GM12878 (cell line): ENCODE data around the gene NDST4. TPM values are rescaled to one million over a fixed set of nuclear protein-coding genes. Genes with fewer than 3 reads are reported as not detected.

Experiments
- ATAC-seq: fragments of 200-7000 bp; cut with Tn5 transposase; 3 replicates; pipeline ENCODE4 v1.9.1; 2020; ENCODE audit warnings: mild to moderate bottlenecking, moderate library complexity
- BruUV-seq: library from RNA; stranded (reverse); fragments of 400-500 nt; replicated peaks from 2 replicates; lab custom pipeline; 2021; lab: Mats Ljungman, UMichigan
- CTCF ChIA-PET: fragments of 300-600 bp; sonication (Branson Sonifier 250); formaldehyde crosslinking; extraction: SDS; loops from one replicate; lab custom pipeline; 2021; ENCODE audit warnings: inconsistent platforms; lab: Yijun Ruan, JAX
- POLR2A ChIA-PET: fragments of 350-600 bp; formaldehyde crosslinking; extraction: SDS; loops from one replicate; lab custom pipeline; 2021; ENCODE audit warnings: inconsistent platforms; lab: Charles Lee
- RAD21 ChIA-PET: fragments of 300-600 bp; sonication (Branson Sonifier 250); formaldehyde crosslinking; loops from one replicate; lab custom pipeline; 2023; ENCODE audit warnings: antibody characterized with exemption; ENCODE audit not compliant: unreplicated experiment; lab: Charles Lee
- SMC1A ChIA-PET: fragments of 300-600 bp; sonication (Branson Sonifier 250); formaldehyde crosslinking; loops from one replicate; lab custom pipeline; 2023; ENCODE audit not compliant: unreplicated experiment, uncharacterized antibody; lab: Charles Lee
- DNase-seq: peaks from one replicate; pipeline ENCODE4 v3.0.0-alpha.2; 2011; ENCODE audit warnings: low read depth, low spot score
- FAIRE-seq: peaks from 3 replicates; lab custom pipeline; 2011; peaks lifted over from hg19 to GRCh38; lab: Jason Lieb, UNC
- H2AFZ ChIP-seq: 2 replicates; pipeline ENCODE4 v1.6.0; 2011; ENCODE audit warnings: low read depth, low read length, control low read depth; ENCODE audit not compliant: control insufficient read depth
- H3K27ac ChIP-seq: 2 replicates; pipeline ENCODE4 v1.5.1; 2011; ENCODE audit warnings: control low read depth; ENCODE audit not compliant: control insufficient read depth, insufficient read depth
- H3K27me3 ChIP-seq, 2 experiments: replicated peaks in 1 of 2; 2 replicates each; pipeline versions ENCODE4 v1.6.0 to v1.6.1; 2011; ENCODE audit warnings: low read length in 1 of 2; ENCODE audit not compliant: control insufficient read depth in 2 of 2, insufficient read depth in 2 of 2
- H3K36me3 ChIP-seq, 2 experiments: 2 replicates each; pipeline ENCODE4 v1.5.1; 2011; ENCODE audit warnings: low read length in 1 of 2; ENCODE audit not compliant: control insufficient read depth in 2 of 2, insufficient read depth in 2 of 2
- H3K4me1 ChIP-seq: 2 replicates; pipeline ENCODE4 v1.6.1; 2011; ENCODE audit warnings: mild to moderate bottlenecking, low read length, moderate library complexity, mixed read lengths; ENCODE audit not compliant: control insufficient read depth, insufficient read depth
- H3K4me2 ChIP-seq: 2 replicates; pipeline ENCODE4 v1.6.0; 2011; ENCODE audit warnings: control low read depth; ENCODE audit not compliant: control insufficient read depth, insufficient read depth
- H3K4me3 ChIP-seq: fragments of 200-600 bp; sonication (generic); 2 replicates; pipeline ENCODE4 v1.5.1; 2016
- H3K79me2 ChIP-seq: 2 replicates; pipeline ENCODE4 v1.6.0; 2011; ENCODE audit warnings: low read length; ENCODE audit not compliant: control insufficient read depth, insufficient read depth
- H3K9ac ChIP-seq: 2 replicates; pipeline ENCODE4 v1.8.0; 2011; ENCODE audit warnings: low read length, control low read depth, mixed read lengths; ENCODE audit not compliant: control insufficient read depth, insufficient read depth
- H3K9me3 ChIP-seq: replicated peaks from 3 replicates; pipeline ENCODE4 v1.5.1; 2011; ENCODE audit warnings: mild to moderate bottlenecking, low read length; ENCODE audit not compliant: control insufficient read depth, insufficient read depth
- H4K20me1 ChIP-seq: 2 replicates; pipeline ENCODE4 v1.6.0; 2011; ENCODE audit not compliant: control insufficient read depth, insufficient read depth
- CEBPZ ChIP-seq: fragments of 150-350 bp; IDR thresholded peaks from 2 replicates; pipeline ENCODE4 v1.6.1; 2016; ENCODE audit warnings: low read depth, low read length
- CHD1 ChIP-seq: IDR thresholded peaks from 2 replicates; pipeline ENCODE4 v1.6.1; 2012; ENCODE audit warnings: low read depth, low read length, improper control_type of control experiment
- ETV6 ChIP-seq, 2 experiments: fragments of 450-650 bp in 1 of 2; IDR thresholded peaks in 1 of 2; conservative IDR thresholded peaks in 1 of 2; 2 replicates each; pipeline ENCODE4 v1.6.1; 2014; ENCODE audit warnings: antibody characterized with exemption in 1 of 2, borderline replicate concordance in 1 of 2, low read depth in 1 of 2, mild to moderate bottlenecking in 1 of 2, moderate library complexity in 1 of 2
- EZH2 ChIP-seq: IDR thresholded peaks from 2 replicates; pipeline ENCODE4 v1.6.1; 2012; ENCODE audit warnings: low read depth, mild to moderate bottlenecking, control low read depth, inconsistent platforms, low read length, borderline replicate concordance; ENCODE audit not compliant: control insufficient read depth
- RBBP5 ChIP-seq: fragments of 200-600 bp; sonication (generic); conservative IDR thresholded peaks from 2 replicates; pipeline ENCODE4 v1.6.1; 2016
- SMAD1 ChIP-seq: fragments of 450-650 bp; IDR thresholded peaks from 2 replicates; pipeline ENCODE4 v1.6.1; 2018; ENCODE audit warnings: mild to moderate bottlenecking, low read depth; ENCODE audit not compliant: partially characterized antibody
- SMC3 ChIP-seq: IDR thresholded peaks from 2 replicates; pipeline ENCODE4 v1.6.1; 2011; ENCODE audit warnings: low read length, improper control_type of control experiment, borderline replicate concordance
- TBL1XR1 ChIP-seq: IDR thresholded peaks from 2 replicates; pipeline ENCODE4 v1.6.1; 2012; ENCODE audit warnings: low read depth, low read length, improper control_type of control experiment
- WGBS: methylation state at CpG from one replicate; pipeline ENCODE4 v1.1.6; 2016; ENCODE audit warnings: low lambda C conversion rate; ENCODE audit not compliant: insufficient replicate concordance, insufficient coverage; ENCODE audit errors: missing lambda C conversion rate; 5-methylcytosine and 5-hydroxymethylcytosine counted together
- in situ Hi-C: fragments of 300-500 bp; cut with MboI; formaldehyde crosslinking; loops from 9 replicates; pipeline ENCODE4 v1.14.3; 2018; ENCODE audit warnings: mixed read lengths
- intact Hi-C: fragments of 100-400 bp; cut with micrococcal nuclease; formaldehyde crosslinking; loops from one replicate; pipeline ENCODE4 v1.14.2; 2022; ENCODE audit not compliant: unreplicated experiment
- polyA plus RNA-seq, 11 experiments: library from polyadenylated mRNA; depleted of rRNA in 4 of 11; unstranded in 6 of 11; stranded (reverse) in 5 of 11; fragments of >200 nt; fragmentation: Nextera tagmentation in 4 of 11; fragmentation: Illumina TruSeq in 1 of 11; extraction: Ambion mirVana in 4 of 11; extraction: Trizol in 1 of 11; gene quantifications; 1 replicate in 1 of 11; 2 replicates in 10 of 11; pipeline versions ENCODE4 v1.2.1 to v1.2.3, GENCODE V29; 2011 to 2016; ENCODE audit warnings: inconsistent platforms in 2 of 11, missing spikeins in 2 of 11, low read depth in 1 of 11
- total RNA-seq, 4 experiments: library from RNA; depleted of rRNA in 3 of 4; stranded (reverse); fragments of >200 nt in 3 of 4; fragmentation: Illumina TruSeq in 1 of 4; extraction: Trizol in 1 of 4; gene quantifications; 2 replicates each; pipeline versions ENCODE4 v1.2.1 to v1.2.3, GENCODE V29; 2013 to 2021
- TF ChIP-seq, protein P1 (sequence below): IDR thresholded peaks from 2 replicates; pipeline ENCODE4 v1.6.1; 2012; ENCODE audit warnings: low read depth, low read length, improper control_type of control experiment
- TF ChIP-seq, protein P2 (sequence below): fragments of 450-650 bp; IDR thresholded peaks from 2 replicates; pipeline ENCODE4 v1.6.1; 2017; ENCODE audit warnings: mild to moderate bottlenecking, moderate library complexity

The NDST4 gene
- total and polyA plus RNA-seq, 10 of the 15 experiments (the other 5 are each of a cell fraction or from before 2014, with no cell fraction given) = 0.04 to 0.11 (median 0.07) TPM; not detected in 6

DNA sequence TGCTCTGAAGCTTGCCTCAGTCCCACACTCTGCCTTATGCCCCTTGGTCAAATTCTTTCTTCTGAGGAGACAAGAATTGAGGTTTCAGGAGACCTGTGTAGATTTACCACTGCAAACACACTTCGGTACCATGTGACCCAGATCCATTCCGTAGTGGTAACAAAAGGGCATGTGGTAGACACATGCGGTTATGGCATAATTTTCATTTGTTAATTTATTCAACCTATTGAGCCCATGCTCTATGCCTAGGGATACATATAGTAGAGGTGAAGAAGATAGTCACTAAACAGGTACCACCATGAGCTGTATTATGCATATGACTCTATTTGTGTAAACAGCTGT is 190.9 kb downstream of the NDST4 start (continued):
- TF ChIP-seq SMC3 = no peak
- TF ChIP-seq, protein P1, sequence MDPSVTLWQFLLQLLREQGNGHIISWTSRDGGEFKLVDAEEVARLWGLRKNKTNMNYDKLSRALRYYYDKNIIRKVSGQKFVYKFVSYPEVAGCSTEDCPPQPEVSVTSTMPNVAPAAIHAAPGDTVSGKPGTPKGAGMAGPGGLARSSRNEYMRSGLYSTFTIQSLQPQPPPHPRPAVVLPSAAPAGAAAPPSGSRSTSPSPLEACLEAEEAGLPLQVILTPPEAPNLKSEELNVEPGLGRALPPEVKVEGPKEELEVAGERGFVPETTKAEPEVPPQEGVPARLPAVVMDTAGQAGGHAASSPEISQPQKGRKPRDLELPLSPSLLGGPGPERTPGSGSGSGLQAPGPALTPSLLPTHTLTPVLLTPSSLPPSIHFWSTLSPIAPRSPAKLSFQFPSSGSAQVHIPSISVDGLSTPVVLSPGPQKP = no peak
- no peak for TF ChIP-seq CEBPZ
- TF ChIP-seq EZH2 = no peak
- no peak for TF ChIP-seq CHD1
- TF ChIP-seq SMAD1 = no peak

GRCh38 chr4:114921790-114922591 is 191.4 kb downstream of the NDST4 start:
- FAIRE-seq (no peak), DNase-seq (no peak), ATAC-seq (no peak)
- no peaks in the 10 kb centered on the region for H3K4me1 ChIP-seq
- ChIA-PET CTCF (no interaction called here), SMC1A (interaction anchor here (0.5 to 1.2 kb wide), 2 partner anchors 14 to 1931 kb away, joined by 3 to 5 read pairs; no protein-coding TSS in a partner anchor), RAD21 (no interaction called here), POLR2A (interaction anchor here (0.5 kb wide), 1 partner anchor 55 kb away, joined by 3 read pairs; no protein-coding TSS in a partner anchor)
- H3K27me3 ChIP-seq = no peaks in the 10 kb centered on the region
- BruUV-seq = no TSS peak
- no peak overlapping the region for H3K4me3 ChIP-seq
- H3K36me3 ChIP-seq = no peaks in the 10 kb centered on the region
- no peak overlapping the region for H3K9ac ChIP-seq
- no peak overlapping the region for H3K27ac ChIP-seq
- 39% methylated on average over 13 of the region's 13 CpGs for WGBS
- H3K9me3 ChIP-seq = no peaks in the 10 kb centered on the region
- H3K79me2 ChIP-seq = no peaks in the 10 kb centered on the region
- no peak overlapping the region for H3K4me2 ChIP-seq
- in situ Hi-C loops (no loop called here), intact Hi-C loops (no loop called here)
- no peaks in the 10 kb centered on the region for H4K20me1 ChIP-seq
- no peak overlapping the region for H2AFZ ChIP-seq
- TF ChIP-seq CHD1 (no peak), TBL1XR1 (no peak), ETV6 (conservative IDR thresholded peaks at IDR 0.05 in 1 of 2, IDR thresholded peaks at IDR 0.05 in 1 of 2; ENCODE audit: borderline replicate concordance in 1 of 2, low read depth in 1 of 2) (no peak), RBBP5 (no peak)
- TF ChIP-seq, protein P2, sequence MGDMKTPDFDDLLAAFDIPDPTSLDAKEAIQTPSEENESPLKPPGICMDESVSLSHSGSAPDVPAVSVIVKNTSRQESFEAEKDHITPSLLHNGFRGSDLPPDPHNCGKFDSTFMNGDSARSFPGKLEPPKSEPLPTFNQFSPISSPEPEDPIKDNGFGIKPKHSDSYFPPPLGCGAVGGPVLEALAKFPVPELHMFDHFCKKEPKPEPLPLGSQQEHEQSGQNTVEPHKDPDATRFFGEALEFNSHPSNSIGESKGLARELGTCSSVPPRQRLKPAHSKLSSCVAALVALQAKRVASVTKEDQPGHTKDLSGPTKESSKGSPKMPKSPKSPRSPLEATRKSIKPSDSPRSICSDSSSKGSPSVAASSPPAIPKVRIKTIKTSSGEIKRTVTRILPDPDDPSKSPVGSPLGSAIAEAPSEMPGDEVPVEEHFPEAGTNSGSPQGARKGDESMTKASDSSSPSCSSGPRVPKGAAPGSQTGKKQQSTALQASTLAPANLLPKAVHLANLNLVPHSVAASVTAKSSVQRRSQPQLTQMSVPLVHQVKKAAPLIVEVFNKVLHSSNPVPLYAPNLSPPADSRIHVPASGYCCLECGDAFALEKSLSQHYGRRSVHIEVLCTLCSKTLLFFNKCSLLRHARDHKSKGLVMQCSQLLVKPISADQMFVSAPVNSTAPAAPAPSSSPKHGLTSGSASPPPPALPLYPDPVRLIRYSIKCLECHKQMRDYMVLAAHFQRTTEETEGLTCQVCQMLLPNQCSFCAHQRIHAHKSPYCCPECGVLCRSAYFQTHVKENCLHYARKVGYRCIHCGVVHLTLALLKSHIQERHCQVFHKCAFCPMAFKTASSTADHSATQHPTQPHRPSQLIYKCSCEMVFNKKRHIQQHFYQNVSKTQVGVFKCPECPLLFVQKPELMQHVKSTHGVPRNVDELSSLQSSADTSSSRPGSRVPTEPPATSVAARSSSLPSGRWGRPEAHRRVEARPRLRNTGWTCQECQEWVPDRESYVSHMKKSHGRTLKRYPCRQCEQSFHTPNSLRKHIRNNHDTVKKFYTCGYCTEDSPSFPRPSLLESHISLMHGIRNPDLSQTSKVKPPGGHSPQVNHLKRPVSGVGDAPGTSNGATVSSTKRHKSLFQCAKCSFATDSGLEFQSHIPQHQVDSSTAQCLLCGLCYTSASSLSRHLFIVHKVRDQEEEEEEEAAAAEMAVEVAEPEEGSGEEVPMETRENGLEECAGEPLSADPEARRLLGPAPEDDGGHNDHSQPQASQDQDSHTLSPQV = no peak
